Caco-2 (cell line): ENCODE results near the gene SEPTIN2. TPM values are rescaled to one million over a fixed set of nuclear protein-coding genes. Genes with fewer than 3 reads are reported as not detected.

Experiments used
- BruUV-seq: library from RNA; stranded (reverse); fragments of 400-500 nt; replicated peaks from 2 replicates; lab custom pipeline; 2021; lab: Mats Ljungman, UMichigan
- CTCF ChIA-PET: fragments of 300-600 bp; sonication (Branson Sonifier 250); formaldehyde crosslinking; loops from one replicate; lab custom pipeline; 2022; ENCODE audit warnings: antibody characterized with exemption; lab: Charles Lee
- POLR2A ChIA-PET: fragments of 300-600 bp; sonication (Branson Sonifier 250); formaldehyde crosslinking; loops from one replicate; lab custom pipeline; 2022; ENCODE audit warnings: antibody characterized with exemption; lab: Charles Lee
- DNase-seq, 2 experiments: peaks; one replicate each; pipeline versions ENCODE4 v3.0.0 to v3.0.0-alpha.2; 2020 to 2022
- H3K27me3 ChIP-seq: replicated peaks from 2 replicates; pipeline ENCODE4 v1.6.0; 2011; ENCODE audit warnings: low read length; ENCODE audit not compliant: control insufficient read depth, insufficient read depth
- H3K36me3 ChIP-seq: 2 replicates; pipeline ENCODE4 v1.5.1; 2011; ENCODE audit warnings: low read length; ENCODE audit not compliant: control insufficient read depth, insufficient read depth
- H3K4me1 ChIP-seq: fragments of 250-450 bp; sonication (Bioruptor Pico); 2 replicates; pipeline ENCODE4 v1.5.1; 2020; ENCODE audit warnings: mild to moderate bottlenecking
- H3K4me3 ChIP-seq: 2 replicates; pipeline ENCODE4 v1.5.1; 2011; ENCODE audit warnings: low read depth, mild to moderate bottlenecking, control low read depth, low read length
- H3K9me3 ChIP-seq: fragments of 250-450 bp; sonication (Bioruptor Pico); 2 replicates; pipeline ENCODE4 v1.5.1; 2020; ENCODE audit warnings: mild to moderate bottlenecking, moderate library complexity
- H3K27ac Mint-ChIP-seq: one replicate; pipeline ENCODE4 v1.8.0; 2022; ENCODE audit warnings: mixed read lengths; ENCODE audit not compliant: unreplicated experiment
- H3K27me3 Mint-ChIP-seq: one replicate; pipeline ENCODE4 v1.8.0; 2022; ENCODE audit warnings: mixed read lengths; ENCODE audit not compliant: insufficient read depth, unreplicated experiment
- H3K36me3 Mint-ChIP-seq: one replicate; pipeline ENCODE4 v1.8.0; 2022; ENCODE audit warnings: mild to moderate bottlenecking, mixed read lengths; ENCODE audit not compliant: insufficient read depth, unreplicated experiment
- H3K4me1 Mint-ChIP-seq: one replicate; pipeline ENCODE4 v1.8.0; 2022; ENCODE audit warnings: low read depth, mixed read lengths; ENCODE audit not compliant: unreplicated experiment
- H3K4me3 Mint-ChIP-seq: one replicate; pipeline ENCODE4 v1.8.0; 2022; ENCODE audit warnings: mild to moderate bottlenecking, moderate library complexity, mixed read lengths; ENCODE audit not compliant: unreplicated experiment
- H3K9me3 Mint-ChIP-seq: one replicate; pipeline ENCODE4 v1.8.0; 2022; ENCODE audit warnings: mixed read lengths; ENCODE audit not compliant: unreplicated experiment
- CTCF ChIP-seq, 2 experiments: fragments of 200-600 bp in 1 of 2; IDR thresholded peaks; 1 replicate in 1 of 2; 2 replicates in 1 of 2; pipeline versions ENCODE4 v1.5.1 to v1.8.0; 2011 to 2022; ENCODE audit warnings: antibody characterized with exemption in 1 of 2, control low read depth in 1 of 2, inconsistent platforms in 1 of 2, low read depth in 1 of 2, low read length in 1 of 2, mild to moderate bottlenecking in 1 of 2, moderate library complexity in 1 of 2; ENCODE audit not compliant: insufficient read depth in 1 of 2, severe bottlenecking in 1 of 2, unreplicated experiment in 1 of 2
- intact Hi-C: fragments of 100-400 bp; cut with micrococcal nuclease; formaldehyde crosslinking; loops from one replicate; pipeline ENCODE4 v1.10.0; 2022; ENCODE audit not compliant: unreplicated experiment
- total RNA-seq: library from RNA; stranded (reverse); gene quantifications from 2 replicates; pipeline ENCODE4 v1.2.3, GENCODE V29; 2022

The SEPTIN2 gene
- total RNA-seq, 1 experiment from 2014 or later, result 209 TPM

- ChIA-PET CTCF (interaction anchor here (1.3 kb wide), 1 partner anchor 40 kb away, joined by 6 read pairs; no protein-coding TSS in a partner anchor), POLR2A (no interaction called here)
- H3K27ac Mint-ChIP-seq, result no peak overlapping the region
- Histone ChIP-seq H3K4me1 (peaks cover 36% of the 10 kb centered on the region), H3K36me3 (no peaks in the 10 kb centered on the region), H3K9me3 (no peaks in the 10 kb centered on the region), H3K27me3 (no peaks in the 10 kb centered on the region), H3K4me3 (no peak overlapping the region)
- peaks cover 12% of the 10 kb centered on the region for H3K4me1 Mint-ChIP-seq
- H3K4me3 Mint-ChIP-seq, result peak overlapping the region; percentile 63
- no TSS peak for BruUV-seq
- intact Hi-C loops, result loop anchor here (1.0 kb wide), 1 partner anchor 41 kb away; no protein-coding TSS in a partner anchor
- no peaks in the 10 kb centered on the region for H3K9me3 Mint-ChIP-seq
- peaks cover 52% of the 10 kb centered on the region for H3K36me3 Mint-ChIP-seq
- DNase-seq, result peak in 1 of 2 experiments; percentile 34
- H3K27me3 Mint-ChIP-seq, result no peaks in the 10 kb centered on the region
- TF ChIP-seq CTCF (IDR thresholded peaks at IDR 0.05; ENCODE audit: insufficient read depth in 1 of 2, low read depth in 1 of 2, low read length in 1 of 2, severe bottlenecking in 1 of 2, unreplicated experiment in 1 of 2), result no peak
Observed at GRCh38 chr2:241351640-241352031, 35.9 kb downstream of the SEPTIN2 start.

- Histone ChIP-seq H3K4me3 (no peak overlapping the region), H3K36me3 (no peaks in the 10 kb centered on the region), H3K27me3 (no peaks in the 10 kb centered on the region), H3K4me1 (peaks cover 36% of the 10 kb centered on the region), H3K9me3 (no peaks in the 10 kb centered on the region)
- no peak for TF ChIP-seq CTCF (IDR thresholded peaks at IDR 0.05; ENCODE audit: insufficient read depth in 1 of 2, low read depth in 1 of 2, low read length in 1 of 2, severe bottlenecking in 1 of 2, unreplicated experiment in 1 of 2)
- Mint-ChIP-seq H3K27me3 (no peaks in the 10 kb centered on the region), H3K4me1 (peaks cover 12% of the 10 kb centered on the region), H3K27ac (no peak overlapping the region), H3K9me3 (no peaks in the 10 kb centered on the region), H3K4me3 (peak overlapping the region; percentile 63), H3K36me3 (peaks cover 52% of the 10 kb centered on the region)
- ChIA-PET POLR2A (no interaction called here), CTCF (no interaction called here)
- no peak for DNase-seq
- intact Hi-C loops, result no loop called here
- no TSS peak for BruUV-seq
Observed at GRCh38 chr2:241352227-241352626, 36.5 kb downstream of the SEPTIN2 start.

- peak; percentile 77 to 84 for DNase-seq
- Histone ChIP-seq H3K27me3 (no peaks in the 10 kb centered on the region), H3K4me1 (peaks cover 37% of the 10 kb centered on the region), H3K9me3 (no peaks in the 10 kb centered on the region), H3K36me3 (no peaks in the 10 kb centered on the region), H3K4me3 (peak overlapping the region; percentile 26)
- no peaks in the 10 kb centered on the region for H3K27me3 Mint-ChIP-seq
- intact Hi-C loops, result loop anchor here (1.0 kb wide), 1 partner anchor 19 kb away; no protein-coding TSS in a partner anchor
- peaks cover 38% of the 10 kb centered on the region for H3K36me3 Mint-ChIP-seq
- TF ChIP-seq CTCF (IDR thresholded peaks at IDR 0.05; ENCODE audit: insufficient read depth in 1 of 2, low read depth in 1 of 2, low read length in 1 of 2, severe bottlenecking in 1 of 2, unreplicated experiment in 1 of 2), result no peak
- peak overlapping the region; percentile 49 for H3K4me3 Mint-ChIP-seq
- peak overlapping the region; percentile 76 for H3K27ac Mint-ChIP-seq
- ChIA-PET POLR2A (no interaction called here), CTCF (no interaction called here)
- peaks cover 22% of the 10 kb centered on the region for H3K4me1 Mint-ChIP-seq
- no peaks in the 10 kb centered on the region for H3K9me3 Mint-ChIP-seq
- TSS peak; percentile 29 for BruUV-seq
Observed at GRCh38 chr2:241354668-241355658, 39.2 kb downstream of the SEPTIN2 start.
